ENCODE results near the gene VPS51. TPM values are rescaled to one million over a fixed set of nuclear protein-coding genes. Genes with fewer than 3 reads are reported as not detected.

VPS51 gene
- total RNA-seq, 1 experiment from 2014 or later = 123 TPM

GRCh38 chr11:65117206-65118096, 21.4 kb downstream of the VPS51 start, which contains the start of gene ZNHIT2 (continued):
- TF ChIP-seq SOX15 (CRISPR knock-in tag; IDR thresholded peaks at IDR 0.05) (no peak), NR3C1 (CRISPR knock-in tag; conservative IDR thresholded peaks at IDR 0.05; ENCODE audit: low read depth) (no peak), NFATC4 (CRISPR knock-in tag; IDR thresholded peaks at IDR 0.05) (peak; percentile 87), TEAD1 (CRISPR knock-in tag; IDR thresholded peaks at IDR 0.05) (peak; percentile 78; the same call in 1 of the 2 replicates), ZNF121 (CRISPR knock-in tag; IDR thresholded peaks at IDR 0.05) (no peak), ETV6 (CRISPR knock-in tag; IDR thresholded peaks at IDR 0.05) (peak; percentile 81), ZBTB43 (CRISPR knock-in tag; IDR thresholded peaks at IDR 0.05) (no peak), FOXK1 (CRISPR knock-in tag; IDR thresholded peaks at IDR 0.05) (peak; percentile 94), MYBL2 (CRISPR knock-in tag; IDR thresholded peaks at IDR 0.05) (no peak), MAX (CRISPR knock-in tag; IDR thresholded peaks at IDR 0.05) (peak; percentile 74; the same call in 1 of the 2 replicates), GTF2I (CRISPR knock-in tag; conservative IDR thresholded peaks at IDR 0.05) (no peak), JUN (CRISPR knock-in tag; IDR thresholded peaks at IDR 0.05) (peak; percentile 85; the same call in 1 of the 2 replicates), TCF7 (CRISPR knock-in tag; IDR thresholded peaks at IDR 0.05; ENCODE audit: low read depth) (no peak), CBFB (CRISPR knock-in tag; IDR thresholded peaks at IDR 0.05; ENCODE audit: low read depth) (0 out of 2 replicates have a peak, but pooled peaks have one; percentile 64), ZNF317 (CRISPR knock-in tag; IDR thresholded peaks at IDR 0.05; ENCODE audit: borderline replicate concordance, low read depth) (no peak), AFF4 (CRISPR knock-in tag; IDR thresholded peaks at IDR 0.05; ENCODE audit: borderline replicate concordance) (no peak), FOXP1 (CRISPR knock-in tag; IDR thresholded peaks at IDR 0.05; ENCODE audit: borderline replicate concordance) (no peak), CREB1 (CRISPR knock-in tag; IDR thresholded peaks at IDR 0.05) (no peak), EMX1 (CRISPR knock-in tag; IDR thresholded peaks at IDR 0.05) (peak; percentile 30; the same call in 1 of the 2 replicates), PRRX2 (CRISPR knock-in tag; IDR thresholded peaks at IDR 0.05) (peak; percentile 84), ZNF532 (CRISPR knock-in tag; IDR thresholded peaks at IDR 0.05; ENCODE audit: borderline replicate concordance) (no peak), ERG (CRISPR knock-in tag; IDR thresholded peaks at IDR 0.05) (peak; percentile 53; the same call in 1 of the 2 replicates), SP1 (CRISPR knock-in tag; conservative IDR thresholded peaks at IDR 0.05) (peak; percentile 85), CTCF (IDR thresholded peaks at IDR 0.05) (peak; percentile 91)
- TF ChIP-seq, protein P1, sequence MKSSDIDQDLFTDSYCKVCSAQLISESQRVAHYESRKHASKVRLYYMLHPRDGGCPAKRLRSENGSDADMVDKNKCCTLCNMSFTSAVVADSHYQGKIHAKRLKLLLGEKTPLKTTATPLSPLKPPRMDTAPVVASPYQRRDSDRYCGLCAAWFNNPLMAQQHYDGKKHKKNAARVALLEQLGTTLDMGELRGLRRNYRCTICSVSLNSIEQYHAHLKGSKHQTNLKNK (CRISPR knock-in tag; IDR thresholded peaks at IDR 0.05) = 0 out of 2 replicates have a peak, but pooled peaks have one; percentile 9
- TF ChIP-seq, protein P2, sequence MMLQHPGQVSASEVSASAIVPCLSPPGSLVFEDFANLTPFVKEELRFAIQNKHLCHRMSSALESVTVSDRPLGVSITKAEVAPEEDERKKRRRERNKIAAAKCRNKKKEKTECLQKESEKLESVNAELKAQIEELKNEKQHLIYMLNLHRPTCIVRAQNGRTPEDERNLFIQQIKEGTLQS (CRISPR knock-in tag; conservative IDR thresholded peaks at IDR 0.05) = 0 out of 2 replicates have a peak, but pooled peaks have one; percentile 66
